GM19372 (cell line): ENCODE measurements around the gene KRTAP20-4.

Experiments used
- ATAC-seq: cut with Tn5 transposase; IDR thresholded peaks from one replicate; pipeline ENCODE4 v1.9.1; 2021; ENCODE audit warnings: mild to moderate bottlenecking, low read depth, moderate library complexity; ENCODE audit not compliant: unreplicated experiment

Gene KRTAP20-4

GRCh38 chr21:30620522-30620921 is at the start of gene KRTAP20-4:
KRTAP20-4 (plus strand) TSS chr21:30620627.
- ATAC-seq, result no peak

GRCh38 chr21:30577766-30578165 is 42.7 kb upstream of the KRTAP20-4 start:
- no peak for ATAC-seq

GRCh38 chr21:30579346-30579745 is 41.1 kb upstream of the KRTAP20-4 start:
- ATAC-seq, result no peak

GRCh38 chr21:30580132-30580531 is 40.3 kb upstream of the KRTAP20-4 start:
- no peak for ATAC-seq

GRCh38 chr21:30582870-30583269 is 37.6 kb upstream of the KRTAP20-4 start:
- no peak for ATAC-seq

- ATAC-seq, result no peak
Observed at GRCh38 chr21:30590297-30590696, 30.1 kb upstream of the KRTAP20-4 start, which contains the start of gene KRTAP22-2. KRTAP22-2 (minus strand) TSS chr21:30590397.

- no peak for ATAC-seq
Observed at GRCh38 chr21:30592140-30592539, 28.3 kb upstream of the KRTAP20-4 start, which contains the start of gene KRTAP6-3. KRTAP6-3 (plus strand) TSS chr21:30592440; CDS start chr21:30592446, 6 bp downstream.

GRCh38 chr21:30598802-30599201 is 21.6 kb upstream of the KRTAP20-4 start, which contains the start of gene KRTAP6-2:
KRTAP6-2 (minus strand) TSS chr21:30598902; CDS start chr21:30598874, 28 bp downstream.
- no peak for ATAC-seq

GRCh38 chr21:30600787-30601186 is 19.6 kb upstream of the KRTAP20-4 start, which contains the start of gene KRTAP22-1:
KRTAP22-1 (plus strand) TSS chr21:30601087.
- ATAC-seq, result no peak

- ATAC-seq, result no peak
Observed at GRCh38 chr21:30605968-30606367, 14.5 kb upstream of the KRTAP20-4 start.

GRCh38 chr21:30612132-30612531 is 8.3 kb upstream of the KRTAP20-4 start:
- ATAC-seq, result no peak

- no peak for ATAC-seq
Observed at GRCh38 chr21:30613836-30614235, 6.6 kb upstream of the KRTAP20-4 start, which contains the start of gene KRTAP6-1. KRTAP6-1 (minus strand) TSS chr21:30613930; CDS start chr21:30613904, 26 bp downstream.

- ATAC-seq, result no peak
Observed at GRCh38 chr21:30615199-30615598, 5.2 kb upstream of the KRTAP20-4 start.

- no peak for ATAC-seq
Observed at GRCh38 chr21:30616125-30616524, 4.3 kb upstream of the KRTAP20-4 start, which contains the start of gene KRTAP20-1. KRTAP20-1 (plus strand) TSS chr21:30616425; CDS start chr21:30616455, 30 bp downstream.

- ATAC-seq, result no peak
Observed at GRCh38 chr21:30620080-30620479, 347 bp upstream of the KRTAP20-4 start.

GRCh38 chr21:30623362-30623761 is 2.9 kb downstream of the KRTAP20-4 start:
- ATAC-seq, result no peak

GRCh38 chr21:30625449-30626165 is 5.2 kb downstream of the KRTAP20-4 start:
- ATAC-seq, result no peak

GRCh38 chr21:30628109-30628508 is 7.7 kb downstream of the KRTAP20-4 start:
- ATAC-seq, result no peak

- ATAC-seq, result no peak
Observed at GRCh38 chr21:30629200-30629599, 8.8 kb downstream of the KRTAP20-4 start.

GRCh38 chr21:30634906-30635305 is 14.5 kb downstream of the KRTAP20-4 start, which contains the start of gene KRTAP20-2:
KRTAP20-2 (plus strand) TSS chr21:30635206; CDS start chr21:30635264, 58 bp downstream.
- ATAC-seq, result no peak

GRCh38 chr21:30638686-30639085 is 18.3 kb downstream of the KRTAP20-4 start:
- no peak for ATAC-seq

- no peak for ATAC-seq
Observed at GRCh38 chr21:30642564-30642963, 22.1 kb downstream of the KRTAP20-4 start, which contains the start of gene KRTAP20-3. KRTAP20-3 (plus strand) TSS chr21:30642864.
